Glutamatergic neuron (in vitro differentiated cells): ENCODE data around the gene TBX2. TPM values are rescaled to one million over a fixed set of nuclear protein-coding genes. Genes with fewer than 3 reads are reported as not detected.

Experiments used
- DNase-seq: peaks from one replicate; pipeline ENCODE4 v3.0.0; 2022
- H3K27ac Mint-ChIP-seq: one replicate; pipeline ENCODE4 v1.8.0; 2020; ENCODE audit warnings: mild to moderate bottlenecking, mixed read lengths, inconsistent platforms; ENCODE audit not compliant: unreplicated experiment
- H3K27me3 Mint-ChIP-seq: one replicate; pipeline ENCODE4 v1.8.0; 2020; ENCODE audit warnings: mild to moderate bottlenecking, moderate library complexity, mixed read lengths, inconsistent platforms; ENCODE audit not compliant: unreplicated experiment
- H3K36me3 Mint-ChIP-seq: one replicate; pipeline ENCODE4 v1.8.0; 2020; ENCODE audit warnings: mild to moderate bottlenecking, mixed read lengths, inconsistent platforms; ENCODE audit not compliant: unreplicated experiment
- H3K4me1 Mint-ChIP-seq: one replicate; pipeline ENCODE4 v1.8.0; 2020; ENCODE audit warnings: mild to moderate bottlenecking, low read depth, mixed read lengths, inconsistent platforms; ENCODE audit not compliant: unreplicated experiment
- H3K4me3 Mint-ChIP-seq: one replicate; pipeline ENCODE4 v1.8.0; 2020; ENCODE audit warnings: mild to moderate bottlenecking, mixed read lengths, inconsistent platforms; ENCODE audit not compliant: unreplicated experiment
- H3K9me3 Mint-ChIP-seq: one replicate; pipeline ENCODE4 v1.8.0; 2020; ENCODE audit warnings: mild to moderate bottlenecking, moderate library complexity, mixed read lengths, inconsistent platforms; ENCODE audit not compliant: unreplicated experiment
- total RNA-seq: library from RNA; stranded (reverse); fragmentation: NEBNext Ultra II Directional; extraction: Animal tissue kit (Norgen Biotek cat#: 25700); gene quantifications from one replicate; pipeline ENCODE4 v1.2.1, GENCODE V29; 2021; ENCODE audit not compliant: unreplicated experiment
- TF ChIP-seq, protein P1 (sequence below): fragments of 200-600 bp; sonication (generic); IDR thresholded peaks from one replicate; pipeline ENCODE4 v1.5.0; 2021; ENCODE audit not compliant: partially characterized antibody, unreplicated experiment

The TBX2 gene
- total RNA-seq, 1 donor from 2014 or later, result 5.4 TPM

DNA sequence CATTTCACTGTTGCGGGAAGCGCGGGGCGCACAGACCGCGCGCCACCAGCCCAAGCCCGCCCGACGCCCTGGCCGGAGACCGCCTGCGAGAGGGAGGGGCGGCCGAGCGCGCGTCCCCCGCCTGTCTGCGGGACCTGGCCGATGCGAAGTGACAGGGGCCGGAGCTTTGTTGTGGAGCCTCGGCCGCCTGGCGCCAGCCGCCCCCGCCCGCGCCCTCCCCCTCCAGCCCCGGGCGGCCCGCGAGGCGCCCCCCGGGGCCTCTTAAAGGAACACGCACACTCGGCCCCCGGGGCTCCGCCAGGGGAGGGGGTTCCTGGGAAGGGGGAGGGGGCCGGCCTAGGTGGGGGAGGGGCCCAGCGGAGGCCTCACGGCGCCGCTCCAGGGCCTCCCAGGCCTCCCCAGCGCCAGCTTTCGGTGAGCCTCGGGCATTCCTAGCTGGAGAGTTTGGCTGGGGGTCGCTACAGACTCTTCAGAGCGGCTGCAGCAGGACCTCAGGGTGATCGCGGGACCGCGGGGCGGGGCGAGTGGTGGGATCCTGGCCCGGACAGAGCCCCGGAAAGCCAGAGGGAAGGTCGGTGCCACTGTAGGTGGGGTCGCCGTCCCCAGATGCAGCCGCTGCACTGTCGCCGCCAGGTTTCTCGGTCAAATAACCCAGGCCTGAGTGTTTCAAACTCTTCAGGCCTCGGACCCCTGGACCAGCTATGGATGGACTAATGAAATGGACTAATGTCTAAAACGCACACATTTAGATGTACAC lies 2.4 kb upstream of the TBX2 start:
- no peaks in the 10 kb centered on the region for H3K36me3 Mint-ChIP-seq

DNA sequence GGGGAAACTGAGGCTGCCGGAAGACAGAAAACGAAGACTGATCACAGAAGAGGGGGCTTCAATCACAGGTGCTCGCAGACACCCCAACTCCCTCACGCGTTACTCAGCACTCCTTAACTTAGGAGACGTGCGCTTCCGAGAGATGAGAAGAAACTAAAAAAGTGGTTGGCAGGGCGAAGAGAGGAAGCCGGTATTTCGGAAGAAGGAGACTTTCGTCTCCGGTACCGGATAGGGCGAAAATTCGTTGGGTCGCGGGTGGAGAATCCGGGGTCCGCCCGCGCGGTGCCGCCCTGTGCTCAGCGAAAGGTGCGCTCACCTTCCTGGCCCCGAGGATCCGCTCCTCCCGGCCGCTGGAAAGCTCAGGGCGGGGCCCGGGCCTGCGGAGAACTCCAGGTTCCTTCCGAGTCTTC lies 917 bp upstream of the TBX2 start:
- peak overlapping the region; percentile 91 for H3K4me3 Mint-ChIP-seq
- TF ChIP-seq, protein P1, sequence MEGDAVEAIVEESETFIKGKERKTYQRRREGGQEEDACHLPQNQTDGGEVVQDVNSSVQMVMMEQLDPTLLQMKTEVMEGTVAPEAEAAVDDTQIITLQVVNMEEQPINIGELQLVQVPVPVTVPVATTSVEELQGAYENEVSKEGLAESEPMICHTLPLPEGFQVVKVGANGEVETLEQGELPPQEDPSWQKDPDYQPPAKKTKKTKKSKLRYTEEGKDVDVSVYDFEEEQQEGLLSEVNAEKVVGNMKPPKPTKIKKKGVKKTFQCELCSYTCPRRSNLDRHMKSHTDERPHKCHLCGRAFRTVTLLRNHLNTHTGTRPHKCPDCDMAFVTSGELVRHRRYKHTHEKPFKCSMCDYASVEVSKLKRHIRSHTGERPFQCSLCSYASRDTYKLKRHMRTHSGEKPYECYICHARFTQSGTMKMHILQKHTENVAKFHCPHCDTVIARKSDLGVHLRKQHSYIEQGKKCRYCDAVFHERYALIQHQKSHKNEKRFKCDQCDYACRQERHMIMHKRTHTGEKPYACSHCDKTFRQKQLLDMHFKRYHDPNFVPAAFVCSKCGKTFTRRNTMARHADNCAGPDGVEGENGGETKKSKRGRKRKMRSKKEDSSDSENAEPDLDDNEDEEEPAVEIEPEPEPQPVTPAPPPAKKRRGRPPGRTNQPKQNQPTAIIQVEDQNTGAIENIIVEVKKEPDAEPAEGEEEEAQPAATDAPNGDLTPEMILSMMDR, result no peak
- peaks cover 48% of the 10 kb centered on the region for H3K27me3 Mint-ChIP-seq
- no peaks in the 10 kb centered on the region for H3K36me3 Mint-ChIP-seq
- DNase-seq, result no peak
- H3K27ac Mint-ChIP-seq, result peak overlapping the region; percentile 68
- peaks cover 24% of the 10 kb centered on the region for H3K9me3 Mint-ChIP-seq
- peaks cover 17% of the 10 kb centered on the region for H3K4me1 Mint-ChIP-seq

More for the DNA sequence above, 2.4 kb upstream of the TBX2 start:
- TF ChIP-seq, protein P1, result no peak
- peaks cover 9% of the 10 kb centered on the region for H3K4me1 Mint-ChIP-seq
- peak; percentile 67 for DNase-seq
- H3K4me3 Mint-ChIP-seq, result peak overlapping the region; percentile 91
- peaks cover 42% of the 10 kb centered on the region for H3K27me3 Mint-ChIP-seq
- H3K9me3 Mint-ChIP-seq, result peaks cover 18% of the 10 kb centered on the region
- H3K27ac Mint-ChIP-seq, result no peak overlapping the region

DNA sequence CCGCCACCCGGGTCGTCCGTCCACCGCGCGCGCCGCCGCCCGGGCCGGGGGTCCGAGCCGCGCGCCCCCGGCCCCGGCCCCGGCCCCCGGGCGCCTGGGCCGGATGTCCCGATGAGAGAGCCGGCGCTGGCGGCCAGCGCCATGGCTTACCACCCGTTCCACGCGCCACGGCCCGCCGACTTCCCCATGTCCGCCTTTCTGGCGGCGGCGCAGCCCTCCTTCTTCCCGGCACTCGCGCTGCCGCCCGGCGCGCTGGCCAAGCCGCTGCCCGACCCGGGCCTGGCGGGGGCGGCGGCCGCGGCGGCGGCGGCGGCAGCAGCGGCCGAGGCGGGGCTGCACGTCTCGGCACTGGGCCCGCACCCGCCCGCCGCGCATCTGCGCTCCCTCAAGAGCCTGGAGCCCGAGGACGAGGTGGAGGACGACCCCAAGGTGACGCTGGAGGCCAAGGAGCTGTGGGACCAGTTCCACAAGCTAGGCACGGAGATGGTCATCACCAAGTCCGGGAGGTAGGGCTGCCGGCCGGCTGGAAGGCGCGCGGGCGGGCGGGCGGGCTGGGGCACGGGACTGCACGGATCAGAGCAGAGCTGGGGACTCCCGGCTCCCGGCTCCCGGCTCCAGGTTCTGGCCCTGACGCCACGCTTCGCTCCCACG lies 548 bp downstream of the TBX2 start:
- peak overlapping the region; percentile 80 for H3K4me3 Mint-ChIP-seq

DNA sequence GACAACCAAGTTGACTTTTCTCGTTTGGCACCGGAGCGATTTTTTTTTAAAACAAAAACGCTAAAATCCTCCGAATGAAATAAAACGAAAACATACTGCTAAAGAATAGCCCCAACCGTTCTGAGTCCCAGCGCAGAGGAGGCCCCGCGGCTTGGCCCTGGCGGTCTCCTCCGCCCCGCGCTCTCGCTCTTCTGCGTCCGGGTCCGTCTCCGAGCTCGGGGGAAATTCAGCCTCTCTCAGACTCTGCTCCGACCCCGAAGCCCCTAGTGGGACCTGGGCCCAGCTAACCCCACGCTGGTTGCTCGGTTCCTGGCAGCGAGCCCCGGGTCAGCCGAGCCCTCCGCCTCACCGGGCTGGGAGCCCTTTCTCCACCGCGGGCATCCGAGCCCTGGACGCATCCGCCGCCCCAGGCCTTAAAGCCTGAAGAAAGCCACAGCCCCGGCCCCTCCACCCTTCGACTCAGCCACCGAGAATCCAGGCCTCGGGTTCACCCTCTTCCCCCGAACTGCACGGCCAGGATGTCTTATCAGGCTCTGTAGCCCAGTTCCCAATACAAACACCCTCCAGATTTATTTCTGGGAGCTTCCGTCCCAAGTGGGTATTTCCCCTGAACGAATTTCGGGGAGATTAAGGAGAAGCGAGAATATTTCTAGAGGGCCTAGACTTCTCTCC lies 1.2 kb downstream of the TBX2 start:
- H3K36me3 Mint-ChIP-seq, result no peaks in the 10 kb centered on the region
- DNase-seq, result no peak

More for the DNA sequence above, 548 bp downstream of the TBX2 start:
- TF ChIP-seq, protein P1, result no peak
- H3K9me3 Mint-ChIP-seq, result peaks cover 23% of the 10 kb centered on the region
- peaks cover 46% of the 10 kb centered on the region for H3K27me3 Mint-ChIP-seq
- DNase-seq, result peak; percentile 58
- H3K27ac Mint-ChIP-seq, result no peak overlapping the region
- H3K36me3 Mint-ChIP-seq, result no peaks in the 10 kb centered on the region
- H3K4me1 Mint-ChIP-seq, result peaks cover 17% of the 10 kb centered on the region

More for the DNA sequence above, 1.2 kb downstream of the TBX2 start:
- Mint-ChIP-seq H3K4me1 (peaks cover 17% of the 10 kb centered on the region), H3K27me3 (peaks cover 42% of the 10 kb centered on the region), H3K4me3 (peak overlapping the region; percentile 80), H3K27ac (no peak overlapping the region), H3K9me3 (peaks cover 21% of the 10 kb centered on the region)
- TF ChIP-seq, protein P1, result no peak
